ENCODE measurements around the gene TTF1.

The TTF1 gene

GRCh38 chr9:132357764-132358163, 48.9 kb downstream of the TTF1 start:
- no peak for DNase-seq

DNA sequence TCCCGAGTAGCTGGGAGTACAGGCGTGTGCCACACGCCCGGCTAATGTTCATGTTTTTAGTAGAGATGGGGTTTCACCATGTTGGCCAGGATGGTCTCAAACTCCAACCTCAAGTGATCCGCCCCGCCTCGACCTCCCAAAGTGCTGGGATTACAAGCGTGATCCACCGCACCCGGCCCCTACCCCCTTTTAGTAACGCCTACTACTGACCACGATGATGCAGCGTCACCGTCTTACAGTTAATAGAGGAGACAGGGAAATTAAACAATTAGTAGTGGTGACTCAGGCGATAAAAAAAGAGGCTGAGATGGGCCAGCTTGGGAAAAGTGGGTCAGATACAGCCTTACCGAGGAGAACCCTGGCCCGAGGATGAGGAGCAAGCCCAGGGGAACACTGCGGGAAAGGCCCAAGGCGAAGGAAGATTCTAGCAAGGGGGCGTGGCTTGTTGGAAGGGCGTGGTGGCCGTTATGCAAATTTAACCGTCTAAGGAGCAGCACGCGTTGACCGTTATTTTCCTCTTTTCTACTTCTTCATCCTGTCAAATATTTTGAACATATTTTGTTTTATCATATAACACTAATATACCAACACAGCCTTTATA, 50.2 kb downstream of the TTF1 start:
- peak; percentile 6 for DNase-seq

DNA sequence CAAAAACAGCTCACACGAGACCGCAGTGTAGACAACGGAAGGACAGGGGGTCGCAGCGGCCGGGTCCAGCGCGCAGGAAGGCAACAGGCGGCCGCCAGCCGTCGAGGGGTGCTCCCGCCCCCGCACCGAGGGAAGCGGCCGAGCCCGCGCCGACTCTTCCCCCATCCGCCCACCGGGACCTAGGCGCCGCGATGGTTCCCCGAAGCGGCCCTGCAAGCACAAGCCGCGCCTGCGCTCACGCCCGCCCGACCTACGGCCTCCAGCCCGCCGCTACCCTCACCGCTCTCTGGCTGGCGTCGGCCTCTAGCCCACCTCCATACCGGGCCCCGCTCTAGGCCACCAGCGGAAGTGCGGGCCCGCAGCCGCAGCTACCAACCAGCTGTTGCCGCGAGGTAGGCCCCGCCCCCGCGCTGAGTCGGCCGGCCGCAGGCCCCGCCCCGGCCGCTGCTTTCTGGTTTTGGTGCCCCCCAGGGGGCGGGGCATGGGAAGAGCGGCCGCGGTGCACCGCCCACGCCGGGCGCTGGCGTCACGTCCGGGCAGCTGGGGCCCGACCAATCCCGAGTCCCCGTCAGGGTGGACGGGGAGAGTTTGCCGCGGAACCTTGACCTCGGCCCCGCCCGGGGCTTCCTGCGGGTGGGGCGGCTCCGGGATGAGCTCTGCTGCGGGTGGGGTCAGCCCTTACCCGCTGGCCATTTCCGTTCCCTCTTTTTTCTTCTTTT, 51.8 kb downstream of the TTF1 start, which contains the start of gene SETX:
SETX (minus strand) TSS at position 350 of the 719 bp plus-strand sequence. CDS start 5,558 bp downstream, outside the sequence.
- DNase-seq = peak; percentile 97

GRCh38 chr9:132351404-132352045, 55.1 kb downstream of the TTF1 start:
- DNase-seq = no peak

DNA sequence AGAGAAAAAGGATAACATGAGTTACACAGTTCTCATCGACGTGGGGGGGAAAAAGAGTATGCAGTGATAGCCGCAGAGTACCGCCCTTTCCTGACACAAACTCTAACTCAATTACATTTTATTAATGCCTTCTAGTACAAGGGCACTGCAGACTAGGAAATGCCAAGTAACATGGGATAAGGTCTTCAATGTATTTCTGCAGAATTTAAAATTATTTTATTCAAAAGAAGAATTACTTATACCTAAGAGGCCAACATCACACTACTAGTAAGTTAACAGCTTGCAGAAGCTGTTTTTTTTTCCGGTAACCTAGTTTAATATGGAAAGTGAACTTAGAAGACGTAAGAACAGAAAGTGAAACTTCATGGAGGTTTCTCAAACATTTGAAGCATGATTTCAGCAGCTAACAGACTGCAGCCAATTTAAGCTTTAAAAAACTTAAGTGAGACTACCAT, 55.8 kb downstream of the TTF1 start:
- no peak for DNase-seq

GRCh38 chr9:132348676-132349075, 58.0 kb downstream of the TTF1 start:
- no peak for DNase-seq

DNA sequence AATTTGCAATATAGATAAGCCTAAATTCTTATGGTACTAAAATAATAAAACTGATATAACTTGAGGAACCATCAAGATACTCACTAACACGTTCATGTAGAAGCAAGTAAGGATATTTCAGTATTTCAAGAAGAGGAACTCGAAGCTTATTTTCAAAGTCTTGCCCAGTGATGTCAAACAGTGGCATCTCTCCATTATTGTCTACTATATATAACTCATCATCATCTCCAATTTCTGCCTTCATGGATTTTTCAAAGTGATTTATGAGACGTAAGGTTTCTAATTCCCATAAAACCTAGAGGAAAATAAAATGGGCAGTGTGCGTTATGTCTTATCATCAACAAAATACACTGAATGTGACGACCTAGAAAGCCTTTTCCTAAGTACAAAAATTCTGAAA, 60.5 kb downstream of the TTF1 start:
- DNase-seq = no peak

DNA sequence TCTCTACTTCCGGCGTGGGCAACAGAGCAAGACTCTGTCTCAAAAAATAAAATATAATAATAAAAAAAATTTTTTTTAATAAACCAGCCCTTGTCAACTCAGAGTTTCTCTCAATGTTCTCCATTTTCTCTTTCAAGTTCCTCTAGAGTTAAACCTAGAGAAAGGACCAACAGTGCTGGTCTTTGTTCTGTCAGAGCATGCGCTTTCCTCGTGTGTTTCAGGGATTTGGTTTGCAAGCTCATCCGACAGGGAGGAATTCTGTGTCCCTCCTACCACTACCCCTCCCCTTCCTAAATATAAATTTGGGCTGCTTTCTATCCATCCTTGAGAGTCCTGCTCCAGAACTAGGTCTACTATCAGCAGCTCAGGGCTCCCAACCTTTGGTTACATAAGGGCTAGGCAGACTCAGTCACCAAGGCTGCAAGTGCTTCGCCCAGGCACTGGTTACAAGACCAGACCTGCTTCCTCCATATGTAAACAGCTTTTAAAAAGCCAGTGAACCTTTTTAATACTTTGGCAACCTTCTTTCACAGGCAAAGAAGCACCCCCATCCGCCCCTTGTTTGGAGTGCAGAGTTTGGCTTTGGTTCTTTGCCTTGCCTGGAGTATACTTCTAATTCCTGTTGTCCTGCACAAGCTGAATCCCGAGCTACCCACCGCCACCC, 65.3 kb downstream of the TTF1 start:
- DNase-seq = no peak

DNA sequence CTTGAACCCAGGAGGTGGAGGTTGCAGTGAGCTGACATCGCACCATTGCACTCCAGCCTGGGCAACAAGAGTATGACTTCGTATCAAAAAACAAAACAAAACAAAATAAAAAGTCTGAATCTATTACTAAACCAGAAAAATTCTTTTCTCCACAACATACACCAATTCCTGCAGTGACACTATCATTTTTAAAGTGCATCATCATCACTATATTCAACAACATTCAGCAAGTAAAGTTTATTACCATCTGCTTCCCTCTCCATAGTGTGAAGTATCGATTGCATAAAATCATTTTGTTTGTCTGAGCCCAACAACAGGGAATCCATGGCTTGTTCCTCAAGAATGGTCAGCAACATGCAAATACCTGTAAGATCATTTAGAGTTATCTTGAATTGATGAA, 72.3 kb downstream of the TTF1 start:
- DNase-seq = no peak

GRCh38 chr9:132333556-132333955, 73.1 kb downstream of the TTF1 start:
- DNase-seq = no peak

GRCh38 chr9:132328580-132328979, 78.1 kb downstream of the TTF1 start:
- no peak for DNase-seq

DNA sequence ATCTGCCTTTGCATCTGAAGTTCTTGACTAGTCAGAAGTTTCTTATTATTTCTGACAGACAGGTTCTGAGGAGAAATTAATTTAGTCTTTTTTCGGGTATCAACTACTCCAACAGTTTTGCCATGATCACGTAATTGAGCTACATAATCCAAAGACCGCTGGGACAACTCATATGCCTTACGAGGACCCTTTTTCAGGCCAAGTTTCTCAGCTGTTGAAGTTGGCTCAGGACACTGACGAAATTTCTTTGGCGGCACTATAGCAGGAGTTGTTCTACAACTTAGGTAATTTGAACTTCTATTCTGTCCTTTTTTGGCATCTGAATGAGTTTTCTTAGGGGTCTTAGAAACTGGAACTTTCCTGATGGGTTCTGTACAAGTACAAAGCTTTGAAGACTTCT, 79.1 kb downstream of the TTF1 start:
- DNase-seq = no peak
